HCT116 (cell line): ENCODE measurements around the gene LIPE. TPM values are rescaled to one million over a fixed set of nuclear protein-coding genes. Genes with fewer than 3 reads are reported as not detected.

Experiments
- ATAC-seq: fragments of 200-7000 bp; cut with Tn5 transposase; 2 replicates; pipeline ENCODE4 v1.9.1; 2020; ENCODE audit warnings: mild to moderate bottlenecking, moderate library complexity
- BruUV-seq: library from RNA; stranded (reverse); fragments of 400-500 nt; replicated peaks from 2 replicates; lab custom pipeline; 2021; lab: Mats Ljungman, UMichigan
- CTCF ChIA-PET: fragments of 300-600 bp; sonication (Branson Sonifier 250); formaldehyde crosslinking; loops from one replicate; lab custom pipeline; 2021; ENCODE audit warnings: antibody characterized with exemption; lab: Charles Lee
- POLR2A ChIA-PET: fragments of 300-600, 350-600 bp; sonication (Branson Sonifier 250); formaldehyde crosslinking; loops from one replicate; lab custom pipeline; 2021; ENCODE audit warnings: antibody characterized with exemption; lab: Charles Lee
- RAD21 ChIA-PET, 2 experiments: fragments of 300-600 bp; sonication (Branson Sonifier 250); formaldehyde crosslinking; loops; one replicate each; lab custom pipeline; 2023; ENCODE audit warnings: low total read pairs in 2 of 2; ENCODE audit not compliant: uncharacterized antibody in 2 of 2, unreplicated experiment in 2 of 2, low non-redundant PET in 1 of 2; lab: Charles Lee
- DNase-seq: peaks from one replicate; pipeline ENCODE4 v3.0.0-alpha.2; 2010; ENCODE audit warnings: low read depth, low spot score
- H2AFZ ChIP-seq: fragments of 200-600 bp; shearing (Covaris generic), sonication (generic); 2 replicates; pipeline ENCODE4 v1.6.1; 2017; ENCODE audit warnings: low read depth, mixed run types, mixed read lengths, antibody characterized with exemption, low read length; ENCODE audit not compliant: poor library complexity, severe bottlenecking
- H3K27ac ChIP-seq: 2 replicates; pipeline ENCODE4 v1.5.1; 2012; ENCODE audit warnings: low read depth, low read length
- H3K27me3 ChIP-seq: fragments of 200-600 bp; sonication (generic); 2 replicates; pipeline ENCODE4 v1.6.1; 2016; ENCODE audit warnings: mixed run types, low read length, mixed read lengths; ENCODE audit not compliant: insufficient read depth
- H3K36me3 ChIP-seq, 2 experiments: fragments of 200-500 bp in 1 of 2; fragments of 200-600 bp in 1 of 2; sonication (Bioruptor generic) in 1 of 2; sonication (generic) in 1 of 2; 2 replicates each; pipeline versions ENCODE4 v1.5.1 to v1.6.1; 2014 to 2016; ENCODE audit warnings: low read length in 2 of 2, inconsistent platforms in 1 of 2, mixed read lengths in 1 of 2, mixed run types in 1 of 2; ENCODE audit not compliant: insufficient read depth in 2 of 2, control insufficient read depth in 1 of 2
- H3K4me1 ChIP-seq, 2 experiments: fragments of 200-600 bp in 1 of 2; sonication (generic) in 1 of 2; 2 replicates each; pipeline versions ENCODE4 v1.5.1 to v1.6.1; 2012 to 2017; ENCODE audit warnings: low read length in 2 of 2, inconsistent platforms in 1 of 2, mild to moderate bottlenecking in 1 of 2, mixed read lengths in 1 of 2, mixed run types in 1 of 2, moderate library complexity in 1 of 2; ENCODE audit not compliant: insufficient read depth in 2 of 2, control insufficient read depth in 1 of 2
- H3K4me2 ChIP-seq: fragments of 200-600 bp; sonication (generic); 2 replicates; pipeline ENCODE4 v1.6.1; 2017; ENCODE audit warnings: mixed run types, low read length, mixed read lengths
- H3K4me3 ChIP-seq, 2 experiments: fragments of 200-600 bp in 1 of 2; sonication (generic) in 1 of 2; replicated peaks in 1 of 2; 2 replicates each; pipeline ENCODE4 v1.5.1; 2011 to 2016; ENCODE audit warnings: low read length in 2 of 2, control low read depth in 1 of 2, low read depth in 1 of 2, mild to moderate bottlenecking in 1 of 2, mixed read lengths in 1 of 2, mixed run types in 1 of 2
- H3K79me2 ChIP-seq: fragments of 200-600 bp; sonication (generic); 2 replicates; pipeline ENCODE4 v1.6.1; 2017; ENCODE audit warnings: mild to moderate bottlenecking, mixed run types, low read length, moderate library complexity, mixed read lengths; ENCODE audit not compliant: insufficient read depth
- H3K9ac ChIP-seq: fragments of 200-600 bp; sonication (generic); 2 replicates; pipeline ENCODE4 v1.6.1; 2016; ENCODE audit warnings: low read length, mixed read lengths
- H3K9me2 ChIP-seq: fragments of 200-600 bp; sonication (generic), shearing (Covaris generic); 2 replicates; pipeline ENCODE4 v1.6.1; 2017; ENCODE audit warnings: mixed run types, mild to moderate bottlenecking, moderate library complexity; ENCODE audit not compliant: insufficient read depth
- H3K9me3 ChIP-seq, 2 experiments: fragments of 200-500 bp in 1 of 2; fragments of 200-600 bp in 1 of 2; sonication (Bioruptor generic) in 1 of 2; sonication (generic) in 1 of 2; 2 replicates each; pipeline ENCODE4 v1.6.1; 2014 to 2017; ENCODE audit warnings: low read length in 2 of 2, mixed read lengths in 2 of 2, inconsistent platforms in 1 of 2, low read depth in 1 of 2, mild to moderate bottlenecking in 1 of 2, mixed run types in 1 of 2, moderate library complexity in 1 of 2; ENCODE audit not compliant: control insufficient read depth in 1 of 2, insufficient read depth in 1 of 2
- H4K20me1 ChIP-seq: fragments of 200-600 bp; sonication (generic), shearing (Covaris generic); 2 replicates; pipeline ENCODE4 v1.6.1; 2017; ENCODE audit warnings: mixed run types, mild to moderate bottlenecking, moderate library complexity; ENCODE audit not compliant: insufficient read depth
- CBX3 ChIP-seq: IDR thresholded peaks from 2 replicates; pipeline ENCODE4 v1.6.1; 2012; ENCODE audit warnings: low read depth
- CEBPB ChIP-seq: IDR thresholded peaks from 2 replicates; pipeline ENCODE4 v1.6.1; 2012; ENCODE audit warnings: low read depth
- EGR1 ChIP-seq: IDR thresholded peaks from 2 replicates; pipeline ENCODE4 v1.6.1; 2012; ENCODE audit warnings: low read depth
- ELF1 ChIP-seq: IDR thresholded peaks from 2 replicates; pipeline ENCODE4 v1.6.1; 2012; ENCODE audit warnings: low read depth, borderline replicate concordance
- EZH2 ChIP-seq: fragments of 200-600 bp; sonication (generic); IDR thresholded peaks from 2 replicates; pipeline ENCODE4 v1.6.1; 2017; ENCODE audit warnings: antibody characterized with exemption, mixed run types
- JUND ChIP-seq: IDR thresholded peaks from 2 replicates; pipeline ENCODE4 v1.6.1; 2012
- POLR2A ChIP-seq: IDR thresholded peaks from 2 replicates; pipeline ENCODE4 v1.7.0; 2011; ENCODE audit warnings: borderline replicate concordance; ENCODE audit not compliant: insufficient read depth, insufficient read length; ENCODE audit errors: extremely low read depth
- SP1 ChIP-seq: IDR thresholded peaks from 2 replicates; pipeline ENCODE4 v1.6.1; 2012; ENCODE audit warnings: low read depth
- SRF ChIP-seq: IDR thresholded peaks from 2 replicates; pipeline ENCODE4 v1.6.1; 2012; ENCODE audit warnings: low read depth
- TCF7L2 ChIP-seq: IDR thresholded peaks from 2 replicates; pipeline ENCODE4 v1.7.0; 2011; ENCODE audit warnings: borderline replicate concordance, inconsistent platforms; ENCODE audit not compliant: insufficient read depth, insufficient read length; ENCODE audit errors: extremely low read depth
- YY1 ChIP-seq: IDR thresholded peaks from 2 replicates; pipeline ENCODE4 v1.6.1; 2011; ENCODE audit warnings: low read length, low read depth, moderate library complexity, mild to moderate bottlenecking; ENCODE audit not compliant: insufficient replicate concordance; ENCODE audit errors: extremely low read depth
- ZNF274 ChIP-seq: fragments of 200-500 bp; sonication (Bioruptor generic); IDR thresholded peaks from 2 replicates; pipeline ENCODE4 v1.6.1; 2014; ENCODE audit warnings: mild to moderate bottlenecking, low read depth, low read length, inconsistent platforms
- intact Hi-C: fragments of 100-400 bp; cut with micrococcal nuclease; formaldehyde crosslinking; loops from 2 replicates; pipeline ENCODE4 v1.10.0; 2022
- total RNA-seq: library from RNA; stranded (reverse); gene quantifications from one replicate; pipeline ENCODE4 v1.2.1, GENCODE V29; 2021; ENCODE audit not compliant: unreplicated experiment
- TF ChIP-seq, protein P1 (sequence below), 3 experiments: fragments of 200-600 bp in 1 of 3; sonication (generic) in 1 of 3; IDR thresholded peaks in 2 of 3; conservative IDR thresholded peaks in 1 of 3; 2 replicates each; pipeline ENCODE4 v1.5.1; 2012 to 2017; ENCODE audit warnings: low read depth in 2 of 3, low read length in 2 of 3, antibody characterized with exemption in 1 of 3, borderline replicate concordance in 1 of 3, control low read depth in 1 of 3, mild to moderate bottlenecking in 1 of 3, mixed read lengths in 1 of 3, mixed run types in 1 of 3, moderate library complexity in 1 of 3; ENCODE audit not compliant: insufficient read depth in 1 of 3
- TF ChIP-seq, protein P2 (sequence below): IDR thresholded peaks from 2 replicates; pipeline ENCODE4 v1.6.1; 2012
- TF ChIP-seq, protein P3 (sequence below): IDR thresholded peaks from 2 replicates; pipeline ENCODE4 v1.6.1; 2012; ENCODE audit warnings: low read depth
- TF ChIP-seq, protein P4 (sequence below): IDR thresholded peaks from 2 replicates; pipeline ENCODE4 v1.6.1; 2011; ENCODE audit warnings: mild to moderate bottlenecking, low read length, moderate library complexity; ENCODE audit not compliant: insufficient replicate concordance; ENCODE audit errors: extremely low read depth

Gene LIPE
- total RNA-seq, 1 experiment from 2014 or later = 11.3 TPM

DNA sequence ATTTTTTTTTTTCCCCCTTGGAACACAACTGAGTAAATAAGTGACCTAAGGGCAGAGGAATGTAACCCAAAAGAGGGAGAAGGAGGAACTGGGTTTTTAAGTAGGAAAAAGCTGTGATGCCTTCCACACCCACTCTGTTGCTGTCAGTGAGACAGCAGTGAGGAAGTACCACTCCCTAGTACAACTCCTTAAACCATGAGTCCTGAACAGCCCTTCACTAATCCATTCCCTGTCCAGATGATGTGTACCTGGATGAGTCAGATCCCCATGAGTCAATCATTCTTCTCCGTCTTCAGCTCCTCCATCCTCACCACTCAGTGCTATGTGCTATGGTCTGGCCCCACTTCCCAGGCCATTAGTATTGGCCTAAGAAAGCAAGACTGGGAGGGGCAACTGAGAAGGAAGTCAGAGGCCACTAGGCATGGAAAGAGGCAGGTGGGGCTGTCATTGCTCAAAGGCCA, 28.5 kb upstream of the LIPE start (continued):
- TF ChIP-seq POLR2A (no peak), CBX3 (peak; percentile 64; the same call in 1 of the 2 replicates), EZH2 (no peak), SRF (0 out of 2 replicates have a peak, but pooled peaks have one; percentile 25), CEBPB (peak; percentile 32; the same call in 1 of the 2 replicates)

DNA sequence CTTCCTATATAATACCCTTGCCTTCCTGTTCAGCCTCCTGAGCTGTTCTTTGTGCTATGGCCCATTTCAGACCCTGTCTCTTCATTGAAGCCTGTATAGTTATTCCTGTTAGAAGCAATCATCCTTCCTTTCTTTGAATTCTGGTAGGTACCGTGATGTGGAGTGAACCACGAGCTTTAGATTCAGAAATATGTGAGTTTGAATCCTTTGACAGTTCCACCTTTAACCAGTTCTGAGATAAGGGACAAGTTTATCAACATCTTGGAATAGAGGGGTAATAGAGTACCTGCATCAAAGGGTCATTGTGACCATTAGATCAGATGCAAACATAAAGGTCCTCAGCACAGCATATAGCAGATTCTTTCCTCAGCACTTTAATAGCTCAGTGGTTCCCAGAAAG, 27.9 kb upstream of the LIPE start:
- TF ChIP-seq, protein P1, sequence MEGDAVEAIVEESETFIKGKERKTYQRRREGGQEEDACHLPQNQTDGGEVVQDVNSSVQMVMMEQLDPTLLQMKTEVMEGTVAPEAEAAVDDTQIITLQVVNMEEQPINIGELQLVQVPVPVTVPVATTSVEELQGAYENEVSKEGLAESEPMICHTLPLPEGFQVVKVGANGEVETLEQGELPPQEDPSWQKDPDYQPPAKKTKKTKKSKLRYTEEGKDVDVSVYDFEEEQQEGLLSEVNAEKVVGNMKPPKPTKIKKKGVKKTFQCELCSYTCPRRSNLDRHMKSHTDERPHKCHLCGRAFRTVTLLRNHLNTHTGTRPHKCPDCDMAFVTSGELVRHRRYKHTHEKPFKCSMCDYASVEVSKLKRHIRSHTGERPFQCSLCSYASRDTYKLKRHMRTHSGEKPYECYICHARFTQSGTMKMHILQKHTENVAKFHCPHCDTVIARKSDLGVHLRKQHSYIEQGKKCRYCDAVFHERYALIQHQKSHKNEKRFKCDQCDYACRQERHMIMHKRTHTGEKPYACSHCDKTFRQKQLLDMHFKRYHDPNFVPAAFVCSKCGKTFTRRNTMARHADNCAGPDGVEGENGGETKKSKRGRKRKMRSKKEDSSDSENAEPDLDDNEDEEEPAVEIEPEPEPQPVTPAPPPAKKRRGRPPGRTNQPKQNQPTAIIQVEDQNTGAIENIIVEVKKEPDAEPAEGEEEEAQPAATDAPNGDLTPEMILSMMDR (IDR thresholded peaks at IDR 0.05 in 2 of 3, conservative IDR thresholded peaks at IDR 0.05 in 1 of 3; ENCODE audit: borderline replicate concordance in 1 of 3, insufficient read depth in 1 of 3, low read depth in 2 of 3, low read length in 2 of 3) = no peak
- TF ChIP-seq ELF1 = no peak
- TF ChIP-seq, protein P2, sequence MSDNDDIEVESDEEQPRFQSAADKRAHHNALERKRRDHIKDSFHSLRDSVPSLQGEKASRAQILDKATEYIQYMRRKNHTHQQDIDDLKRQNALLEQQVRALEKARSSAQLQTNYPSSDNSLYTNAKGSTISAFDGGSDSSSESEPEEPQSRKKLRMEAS = no peak
- TF ChIP-seq ZNF274 = no peak
- TF ChIP-seq SRF = no peak
- no peak for TF ChIP-seq YY1
- TF ChIP-seq JUND = no peak
- TF ChIP-seq, protein P3, sequence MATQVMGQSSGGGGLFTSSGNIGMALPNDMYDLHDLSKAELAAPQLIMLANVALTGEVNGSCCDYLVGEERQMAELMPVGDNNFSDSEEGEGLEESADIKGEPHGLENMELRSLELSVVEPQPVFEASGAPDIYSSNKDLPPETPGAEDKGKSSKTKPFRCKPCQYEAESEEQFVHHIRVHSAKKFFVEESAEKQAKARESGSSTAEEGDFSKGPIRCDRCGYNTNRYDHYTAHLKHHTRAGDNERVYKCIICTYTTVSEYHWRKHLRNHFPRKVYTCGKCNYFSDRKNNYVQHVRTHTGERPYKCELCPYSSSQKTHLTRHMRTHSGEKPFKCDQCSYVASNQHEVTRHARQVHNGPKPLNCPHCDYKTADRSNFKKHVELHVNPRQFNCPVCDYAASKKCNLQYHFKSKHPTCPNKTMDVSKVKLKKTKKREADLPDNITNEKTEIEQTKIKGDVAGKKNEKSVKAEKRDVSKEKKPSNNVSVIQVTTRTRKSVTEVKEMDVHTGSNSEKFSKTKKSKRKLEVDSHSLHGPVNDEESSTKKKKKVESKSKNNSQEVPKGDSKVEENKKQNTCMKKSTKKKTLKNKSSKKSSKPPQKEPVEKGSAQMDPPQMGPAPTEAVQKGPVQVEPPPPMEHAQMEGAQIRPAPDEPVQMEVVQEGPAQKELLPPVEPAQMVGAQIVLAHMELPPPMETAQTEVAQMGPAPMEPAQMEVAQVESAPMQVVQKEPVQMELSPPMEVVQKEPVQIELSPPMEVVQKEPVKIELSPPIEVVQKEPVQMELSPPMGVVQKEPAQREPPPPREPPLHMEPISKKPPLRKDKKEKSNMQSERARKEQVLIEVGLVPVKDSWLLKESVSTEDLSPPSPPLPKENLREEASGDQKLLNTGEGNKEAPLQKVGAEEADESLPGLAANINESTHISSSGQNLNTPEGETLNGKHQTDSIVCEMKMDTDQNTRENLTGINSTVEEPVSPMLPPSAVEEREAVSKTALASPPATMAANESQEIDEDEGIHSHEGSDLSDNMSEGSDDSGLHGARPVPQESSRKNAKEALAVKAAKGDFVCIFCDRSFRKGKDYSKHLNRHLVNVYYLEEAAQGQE = no peak
- no peak for TF ChIP-seq EGR1
- TF ChIP-seq, protein P4, sequence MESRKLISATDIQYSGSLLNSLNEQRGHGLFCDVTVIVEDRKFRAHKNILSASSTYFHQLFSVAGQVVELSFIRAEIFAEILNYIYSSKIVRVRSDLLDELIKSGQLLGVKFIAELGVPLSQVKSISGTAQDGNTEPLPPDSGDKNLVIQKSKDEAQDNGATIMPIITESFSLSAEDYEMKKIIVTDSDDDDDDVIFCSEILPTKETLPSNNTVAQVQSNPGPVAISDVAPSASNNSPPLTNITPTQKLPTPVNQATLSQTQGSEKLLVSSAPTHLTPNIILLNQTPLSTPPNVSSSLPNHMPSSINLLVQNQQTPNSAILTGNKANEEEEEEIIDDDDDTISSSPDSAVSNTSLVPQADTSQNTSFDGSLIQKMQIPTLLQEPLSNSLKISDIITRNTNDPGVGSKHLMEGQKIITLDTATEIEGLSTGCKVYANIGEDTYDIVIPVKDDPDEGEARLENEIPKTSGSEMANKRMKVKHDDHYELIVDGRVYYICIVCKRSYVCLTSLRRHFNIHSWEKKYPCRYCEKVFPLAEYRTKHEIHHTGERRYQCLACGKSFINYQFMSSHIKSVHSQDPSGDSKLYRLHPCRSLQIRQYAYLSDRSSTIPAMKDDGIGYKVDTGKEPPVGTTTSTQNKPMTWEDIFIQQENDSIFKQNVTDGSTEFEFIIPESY = no peak
- no peak for TF ChIP-seq CBX3
- TF ChIP-seq EZH2 = no peak
- TF ChIP-seq SP1 = no peak
- no peak for TF ChIP-seq TCF7L2
- TF ChIP-seq, all 23 proteins: peak for 0
- Histone ChIP-seq H3K9ac (no peak overlapping the region), H3K36me3 (no peaks in the 10 kb centered on the region), H3K9me3 (no peaks in the 10 kb centered on the region), H3K4me1 (peaks cover 12 to 21% of the 10 kb centered on the region in 2 experiments), H3K4me3 (no peak overlapping the region), H3K27ac (no peak overlapping the region), H3K4me2 (peak overlapping the region; percentile 40), H3K79me2 (no peaks in the 10 kb centered on the region), H3K27me3 (no peaks in the 10 kb centered on the region), H2AFZ (no peak overlapping the region), H3K9me2 (no peaks in the 10 kb centered on the region), H4K20me1 (no peaks in the 10 kb centered on the region)
- no TSS peak for BruUV-seq
- CTCF ChIA-PET = interaction anchor here (1.0 to 2.1 kb wide), 3 partner anchors 14 to 141 kb away, joined by 4 to 24 read pairs (median 9); no protein-coding TSS in a partner anchor
- DNase-seq (no peak), ATAC-seq (no peak)
- POLR2A ChIA-PET = no interaction called here
- RAD21 ChIA-PET = no interaction called here
- intact Hi-C loops = no loop called here
